Panc1 (cell line): ENCODE results near the gene CNPY3. TPM values are rescaled to one million over a fixed set of nuclear protein-coding genes. Genes with fewer than 3 reads are reported as not detected.

Source experiments
- ATAC-seq: fragments of 200-7000 bp; cut with Tn5 transposase; 2 replicates; pipeline ENCODE4 v1.9.1; 2020; ENCODE audit warnings: mild to moderate bottlenecking, moderate library complexity
- BruUV-seq: library from RNA; stranded (reverse); fragments of 400-500 nt; replicated peaks from 2 replicates; lab custom pipeline; 2021; lab: Mats Ljungman, UMichigan
- CTCF ChIA-PET: fragments of 300-600 bp; sonication (Branson Sonifier 250); formaldehyde crosslinking; loops from one replicate; lab custom pipeline; 2022; ENCODE audit warnings: antibody characterized with exemption; lab: Charles Lee
- POLR2A ChIA-PET: fragments of 300-600 bp; sonication (Branson Sonifier 250); formaldehyde crosslinking; loops from one replicate; lab custom pipeline; 2022; ENCODE audit warnings: antibody characterized with exemption; lab: Charles Lee
- DNase-seq: peaks from one replicate; pipeline ENCODE4 v3.0.0-alpha.2; 2010; ENCODE audit warnings: low read depth, low spot score
- H3K27ac ChIP-seq: 2 replicates; pipeline ENCODE4 v1.5.1; 2011; ENCODE audit warnings: mild to moderate bottlenecking, low read length, inconsistent platforms
- H3K27me3 ChIP-seq: fragments of 200-500 bp; sonication (Bioruptor generic); 2 replicates; pipeline ENCODE4 v1.6.0; 2014; ENCODE audit warnings: low read length, inconsistent platforms; ENCODE audit not compliant: control insufficient read depth, insufficient read depth
- H3K36me3 ChIP-seq: fragments of 200-500 bp; sonication (Bioruptor generic); 2 replicates; pipeline ENCODE4 v1.5.1; 2014; ENCODE audit warnings: inconsistent platforms, mild to moderate bottlenecking, low read length, moderate library complexity; ENCODE audit not compliant: control insufficient read depth, insufficient read depth
- H3K4me1 ChIP-seq: 2 replicates; pipeline ENCODE4 v1.5.1; 2011; ENCODE audit warnings: inconsistent platforms, mild to moderate bottlenecking, low read length, moderate library complexity; ENCODE audit not compliant: control insufficient read depth, insufficient read depth
- H3K4me3 ChIP-seq, 2 experiments: 2 replicates each; pipeline ENCODE4 v1.5.1; 2011 to 2012; ENCODE audit warnings: low read depth in 2 of 2, low read length in 2 of 2, mild to moderate bottlenecking in 2 of 2, inconsistent platforms in 1 of 2, moderate library complexity in 1 of 2
- H3K9me3 ChIP-seq: fragments of 200-500 bp; sonication (Bioruptor generic); 2 replicates; pipeline ENCODE4 v1.5.1; 2014; ENCODE audit warnings: low read depth, mild to moderate bottlenecking, inconsistent platforms, low read length, moderate library complexity; ENCODE audit not compliant: control insufficient read depth, insufficient read depth
- CTCF ChIP-seq: fragments of 450-650 bp; IDR thresholded peaks from 2 replicates; pipeline ENCODE4 v1.5.1; 2017; ENCODE audit warnings: mild to moderate bottlenecking
- POLR2AphosphoS5 ChIP-seq: IDR thresholded peaks from 2 replicates; pipeline ENCODE4 v1.6.1; 2012; ENCODE audit warnings: mild to moderate bottlenecking, low read depth, low read length, moderate library complexity
- REST ChIP-seq, 2 experiments: IDR thresholded peaks; 2 replicates each; pipeline ENCODE4 v1.6.1; 2011 to 2012; ENCODE audit warnings: low read depth in 2 of 2, control low read depth in 1 of 2, low read length in 1 of 2, mild to moderate bottlenecking in 1 of 2, moderate library complexity in 1 of 2; ENCODE audit not compliant: insufficient read depth in 1 of 2
- SIN3A ChIP-seq: IDR thresholded peaks from 2 replicates; pipeline ENCODE4 v1.6.1; 2012; ENCODE audit warnings: low read depth, mild to moderate bottlenecking, low read length, moderate library complexity, borderline replicate concordance; ENCODE audit not compliant: insufficient read depth
- TCF7L2 ChIP-seq: IDR thresholded peaks from 2 replicates; pipeline ENCODE4 v1.6.1; 2011; ENCODE audit warnings: mild to moderate bottlenecking, low read depth, low read length, inconsistent platforms
- in situ Hi-C: cut with HindIII; loops from 2 replicates; pipeline ENCODE4 v1.10.0; 2016; ENCODE audit warnings: low sequenced_read_pairs, low pct_unique_long_range_greater_than_20kb
- intact Hi-C: fragments of 100-400 bp; cut with micrococcal nuclease; formaldehyde crosslinking; loops from one replicate; pipeline ENCODE4 v1.10.0; 2022; ENCODE audit not compliant: unreplicated experiment
- total RNA-seq: library from RNA; stranded (reverse); gene quantifications from one replicate; pipeline ENCODE4 v1.2.1, GENCODE V29; 2021; ENCODE audit not compliant: unreplicated experiment

The CNPY3 gene
- total RNA-seq, 1 experiment from 2014 or later: 72.8 TPM

DNA sequence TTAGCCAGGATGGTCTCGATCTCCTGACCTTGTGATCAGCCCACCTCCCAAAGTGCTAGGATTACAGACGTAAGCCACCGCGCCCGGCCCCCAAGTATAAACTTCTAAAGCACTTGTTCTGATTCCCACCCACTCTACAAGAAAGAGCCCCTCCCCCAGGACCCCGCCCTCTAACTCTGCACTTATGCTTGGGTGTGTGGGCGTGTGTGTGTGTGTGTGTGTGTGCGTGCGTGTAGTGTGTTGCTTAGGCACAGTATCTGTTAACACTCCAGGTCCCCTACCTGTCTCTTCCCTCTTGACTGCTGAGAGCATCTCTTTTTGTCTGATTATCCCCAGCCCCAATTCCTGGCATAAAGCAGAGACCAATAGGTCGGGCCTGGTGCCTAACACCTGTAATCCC, 19.4 kb upstream of the CNPY3 start:
- no peak for DNase-seq
- in situ Hi-C loops: no loop called here

More for the DNA sequence above, 19.4 kb upstream of the CNPY3 start:
- no peak for ATAC-seq
- POLR2A ChIA-PET: interaction anchor here (0.7 kb wide), 1 partner anchor 1014 kb away, joined by 8 read pairs; no protein-coding TSS in a partner anchor
- Histone ChIP-seq H3K27me3 (no peaks in the 10 kb centered on the region), H3K4me1 (no peaks in the 10 kb centered on the region), H3K4me3 (no peak overlapping the region), H3K9me3 (no peaks in the 10 kb centered on the region), H3K36me3 (no peaks in the 10 kb centered on the region), H3K27ac (no peak overlapping the region)
- intact Hi-C loops: loop anchor here (10.0 kb wide), 2 partner anchors 55 to 235 kb away; partner anchors contain the start of gene GNMT
- CTCF ChIA-PET: no interaction called here
- no TSS peak for BruUV-seq
- TF ChIP-seq TCF7L2 (no peak), POLR2AphosphoS5 (no peak), SIN3A (no peak), CTCF (no peak), REST (IDR thresholded peaks at IDR 0.05; ENCODE audit: insufficient read depth in 1 of 2, low read depth in 2 of 2, low read length in 1 of 2) (no peak)
